Suppressor macrophage (primary cell): ENCODE measurements around the gene PSMD3.
A peak's percentile ranks its signal among the peaks of the same experiment; 100 is the strongest.

Experiments
- DNase-seq, 4 experiments: peaks; one replicate each; pipeline ENCODE4 v3.0.0-alpha.2; 2020 to 2022

PSMD3 gene

GRCh38 chr17:40023590-40024292, 43.1 kb downstream of the PSMD3 start:
- DNase-seq, result no peak

- DNase-seq, result no peak
Measured at GRCh38 chr17:40024901-40025300, 44.3 kb downstream of the PSMD3 start.

DNA sequence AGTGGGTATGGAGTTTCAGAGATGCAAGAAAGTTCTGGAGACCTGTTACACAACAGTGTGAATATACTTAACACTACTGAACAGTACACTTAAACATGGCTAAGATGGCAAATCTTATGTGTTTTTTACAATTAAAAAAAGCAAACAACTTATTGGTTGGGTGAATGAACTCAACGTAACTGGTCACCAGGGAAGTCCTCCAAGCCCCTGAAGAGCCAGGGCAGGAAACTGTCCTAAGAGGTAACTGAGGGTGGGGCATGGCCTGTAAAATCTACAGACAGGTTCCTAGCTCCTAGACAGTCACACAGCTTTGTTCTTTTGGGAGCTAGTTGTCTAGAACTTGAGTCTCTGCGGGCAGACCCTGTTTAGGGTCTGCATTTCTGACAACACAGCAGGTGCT, 45.0 kb downstream of the PSMD3 start:
- DNase-seq, result no peak

- no peak for DNase-seq
Measured at GRCh38 chr17:40025991-40026815, 45.6 kb downstream of the PSMD3 start.

- peak; percentile 82 to 90 (median 85) for DNase-seq
Measured at GRCh38 chr17:40026816-40027613, 46.4 kb downstream of the PSMD3 start.

DNA sequence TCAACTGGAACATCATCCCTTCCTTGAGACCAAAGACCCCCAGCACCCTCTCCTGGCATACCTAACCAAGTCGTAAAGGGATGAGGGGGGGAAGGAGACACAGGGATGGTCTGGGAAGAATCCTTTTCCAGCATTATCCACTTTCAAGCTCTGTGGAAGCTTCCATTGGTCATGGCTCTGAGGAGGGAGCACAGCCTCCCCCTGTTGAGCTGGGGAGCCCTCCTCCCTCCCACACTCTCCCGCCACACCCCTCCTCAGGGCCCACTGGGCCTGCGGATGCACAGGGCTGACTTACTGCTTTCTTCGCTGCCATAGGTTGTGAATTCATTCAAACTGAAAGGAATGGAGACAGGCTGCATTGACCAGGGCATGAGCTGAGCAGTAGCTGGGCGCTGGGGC, 47.0 kb downstream of the PSMD3 start:
- no peak for DNase-seq

DNA sequence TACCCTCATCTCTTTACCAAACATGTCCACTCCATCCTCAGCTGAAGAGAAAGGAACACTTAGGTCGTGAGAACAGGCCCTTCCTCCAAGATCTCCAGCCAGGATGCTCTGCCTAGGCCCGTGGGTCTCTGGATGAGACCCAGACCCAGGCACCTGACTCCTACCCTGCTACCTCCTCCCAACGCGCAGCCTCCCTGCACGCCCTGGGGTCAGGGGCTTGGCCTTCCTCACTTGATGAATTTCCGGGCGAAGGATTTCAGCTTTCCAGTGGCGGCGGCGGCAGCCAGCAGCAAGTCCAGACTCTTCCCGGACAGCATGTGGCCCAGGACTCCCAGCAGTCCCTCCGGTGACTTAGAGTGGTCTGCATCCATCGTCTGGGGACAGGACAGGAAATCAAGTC, 48.0 kb downstream of the PSMD3 start:
- no peak for DNase-seq

DNA sequence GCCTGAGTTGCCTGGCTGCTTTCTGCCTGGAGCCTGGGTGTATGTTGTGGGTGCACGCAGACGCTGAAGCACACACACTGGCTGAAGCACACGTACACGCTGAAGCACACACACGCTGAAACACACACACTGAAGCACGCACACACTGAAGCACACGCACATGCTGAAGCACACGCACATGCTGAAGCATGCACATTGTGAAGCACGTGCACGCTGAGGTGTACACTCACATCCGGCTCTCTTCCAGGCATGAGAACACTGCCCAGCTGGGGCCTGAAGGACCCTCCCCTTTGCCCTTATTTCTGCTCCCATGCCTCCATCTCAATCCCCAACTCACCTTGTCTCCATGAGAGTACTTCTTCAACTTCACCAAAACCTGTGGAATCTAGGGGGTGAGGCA, 51.1 kb downstream of the PSMD3 start:
- DNase-seq, result no peak

GRCh38 chr17:40032322-40033320, 52.0 kb downstream of the PSMD3 start:
- DNase-seq, result no peak

GRCh38 chr17:40033339-40033738, 52.7 kb downstream of the PSMD3 start:
- DNase-seq, result no peak

DNA sequence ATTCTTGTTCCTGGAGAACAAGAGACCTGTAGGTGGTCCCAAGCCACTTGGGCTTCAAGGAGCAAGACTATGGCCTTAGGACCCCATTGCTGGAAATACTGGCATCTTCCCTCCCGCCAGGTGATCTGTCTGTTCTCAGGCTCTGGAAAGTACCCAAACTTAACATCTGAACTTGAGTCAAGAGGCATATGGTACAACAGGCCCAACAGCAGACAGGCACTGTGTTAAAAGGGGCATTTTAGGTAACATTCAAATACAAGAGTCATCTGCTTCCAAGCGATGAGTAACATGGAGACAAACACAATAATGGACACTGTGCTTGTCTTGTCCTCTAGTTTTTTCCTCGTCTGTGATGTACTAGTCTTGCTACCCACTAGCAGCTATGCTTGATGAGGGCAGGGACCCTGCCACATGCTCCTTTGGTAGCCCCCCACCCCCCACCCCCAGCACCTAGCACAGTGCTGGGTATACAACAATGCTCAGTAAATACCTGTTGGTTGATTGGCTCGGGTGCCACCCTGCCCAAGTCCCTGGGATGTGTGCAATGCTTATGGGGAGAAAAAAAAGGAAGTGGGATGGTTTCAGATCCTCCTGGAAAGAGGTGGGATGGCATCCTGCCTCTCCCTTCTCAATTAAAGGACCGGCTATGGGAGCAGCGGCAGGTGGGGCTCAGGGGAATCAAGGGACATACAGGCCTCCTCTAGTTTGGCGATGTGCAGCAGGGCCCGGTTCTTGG, 54.0 kb downstream of the PSMD3 start:
- no peak for DNase-seq

DNA sequence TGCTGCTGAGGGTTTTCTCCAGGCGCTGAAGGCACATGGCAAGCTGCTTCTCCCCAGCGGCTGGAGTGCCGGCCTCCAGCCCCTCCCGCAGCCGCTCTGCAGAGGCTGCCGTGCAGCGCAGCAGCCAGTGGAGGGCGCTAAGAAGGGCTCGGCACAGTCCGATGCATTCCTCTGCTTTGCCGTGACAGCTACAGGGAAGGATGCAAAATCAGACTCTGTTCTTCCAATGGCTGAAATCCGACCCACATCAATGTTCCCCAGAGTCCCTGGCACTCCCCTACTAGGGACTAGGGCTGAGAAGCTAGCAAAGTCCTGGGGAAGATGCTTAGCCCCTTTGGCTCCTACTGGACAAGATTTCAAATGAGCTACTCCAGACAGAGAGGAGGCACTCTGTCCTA, 54.6 kb downstream of the PSMD3 start:
- peak in 2 of 4 experiments; percentile 19 to 38 for DNase-seq

DNA sequence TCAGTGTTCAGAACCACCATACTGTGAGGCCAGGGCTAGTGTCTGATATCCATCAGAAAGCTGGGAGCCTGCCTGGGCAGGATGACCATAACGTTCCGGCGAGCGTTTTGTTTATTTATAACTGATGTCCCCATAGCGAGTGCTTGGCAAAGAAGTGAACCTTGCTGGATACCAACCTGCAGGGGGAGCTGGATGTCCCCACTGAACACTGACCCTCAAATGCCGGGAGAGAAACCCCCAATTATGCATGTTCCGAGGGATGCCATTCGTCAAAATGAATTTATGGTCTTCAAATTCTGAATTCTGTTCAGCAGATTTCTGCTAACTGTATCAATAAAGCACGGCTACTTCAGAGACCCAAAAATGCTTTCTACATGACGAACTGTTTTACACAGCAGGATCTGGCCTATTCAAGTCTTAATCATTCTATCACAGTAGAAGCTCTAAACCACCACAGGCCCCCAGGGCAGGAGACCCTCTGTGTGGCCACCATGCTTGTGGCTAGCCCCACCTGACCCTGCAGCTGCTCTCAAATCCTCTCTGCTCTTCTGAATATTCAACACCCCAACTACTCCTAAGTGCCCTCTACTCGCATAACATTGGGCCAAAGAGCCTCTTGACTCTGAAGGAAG, 58.4 kb downstream of the PSMD3 start:
- peak in 3 of 4 experiments; percentile 17 to 27 (median 17) for DNase-seq

- peak in 3 of 4 experiments; percentile 47 to 69 (median 67) for DNase-seq
Measured at GRCh38 chr17:40041196-40041595, 60.6 kb downstream of the PSMD3 start.
